ENCODE data around the gene LEFTY2. TPM values are rescaled to one million over a fixed set of nuclear protein-coding genes. Genes with fewer than 3 reads are reported as not detected.

LEFTY2 gene
- total and polyA plus RNA-seq, 9 of the 15 experiments (the other 6 are each of a cell fraction or from before 2014, with no cell fraction given) = 0.04 to 0.14 TPM; not detected in 7

GRCh38 chr1:225926551-225927113, 14.4 kb downstream of the LEFTY2 start (continued):
- TF ChIP-seq CREB3 (tag; conservative IDR thresholded peaks at IDR 0.05; ENCODE audit: low read depth) (peak; percentile 68), NR4A1 (CRISPR knock-in tag; IDR thresholded peaks at IDR 0.05) (no peak), NR4A1 (tag; IDR thresholded peaks at IDR 0.05) (peak; percentile 63; the same call in 1 of the 2 replicates), ID3 (CRISPR knock-in tag; IDR thresholded peaks at IDR 0.05) (no peak), ID3 (tag; IDR thresholded peaks at IDR 0.05) (peak; percentile 80; the same call in 1 of the 2 replicates), EP300 (IDR thresholded peaks at IDR 0.05; ENCODE audit: low read length) (no peak), ZNF445 (CRISPR knock-in tag; IDR thresholded peaks at IDR 0.05; ENCODE audit: low read depth) (no peak), GTF2A2 (tag; IDR thresholded peaks at IDR 0.05) (no peak; the same call in none of the 2 replicates), ZNF76 (CRISPR knock-in tag; IDR thresholded peaks at IDR 0.05; ENCODE audit: borderline replicate concordance) (0 out of 2 replicates have a peak, but pooled peaks have one; percentile 16), ZBTB2 (IDR thresholded peaks at IDR 0.05) (0 out of 2 replicates have a peak, but pooled peaks have one; percentile 7), NFRKB (IDR thresholded peaks at IDR 0.05; ENCODE audit: low read depth) (peak; percentile 63; the same call in 1 of the 2 replicates), THRB (CRISPR knock-in tag; conservative IDR thresholded peaks at IDR 0.05) (0 out of 2 replicates have a peak, but pooled peaks have one; percentile 14), ZNF778 (CRISPR knock-in tag; IDR thresholded peaks at IDR 0.05) (no peak), ATF3 (IDR thresholded peaks at IDR 0.05) (peak; percentile 35; the same call in 1 of the 2 replicates), ATF3 (CRISPR knock-in tag; conservative IDR thresholded peaks at IDR 0.05) (no peak), HDAC3 (IDR thresholded peaks at IDR 0.05; ENCODE audit: borderline replicate concordance, partially characterized antibody) (no peak)
